GM13976 (cell line): Measurements from ENCODE around the gene FDX2.
"Not testable (repeated sequence)": the region's sequence is repeated elsewhere in the genome, so short reads cannot be mapped to it uniquely, and the experiment has no call there.

Experiments used
- DNase-seq: peaks from one replicate; pipeline ENCODE4 v3.0.0; 2012; ENCODE audit warnings: low spot score
- CTCF ChIP-seq: IDR thresholded peaks from 2 replicates; pipeline ENCODE4 v1.5.1; 2012; ENCODE audit warnings: borderline replicate concordance, mild to moderate bottlenecking; ENCODE audit not compliant: insufficient read depth; ENCODE audit errors: extremely low read depth, missing control alignments, control extremely low read depth
- in situ Hi-C: fragments of 300-500 bp; cut with MboI; formaldehyde crosslinking; loops from one replicate; pipeline ENCODE4 v1.12.0; 2022; ENCODE audit warnings: low sequenced_read_pairs, mixed read lengths, inconsistent platforms; ENCODE audit not compliant: unreplicated experiment

Gene FDX2

GRCh38 chr19:10283301-10284064 lies 32.3 kb downstream of the FDX2 start:
- no peak for DNase-seq
- in situ Hi-C loops, result no loop called here
- no peak for TF ChIP-seq CTCF

GRCh38 chr19:10282043-10282442 lies 33.8 kb downstream of the FDX2 start:
- DNase-seq, in situ Hi-C loops: not testable (repeated sequence)

GRCh38 chr19:10279737-10280442 lies 35.9 kb downstream of the FDX2 start:
- in situ Hi-C loops, result no loop called here
- TF ChIP-seq CTCF, result no peak

GRCh38 chr19:10278935-10279334 lies 36.9 kb downstream of the FDX2 start:
- DNase-seq, result no peak
- TF ChIP-seq CTCF, result no peak
- in situ Hi-C loops, result no loop called here

More at GRCh38 chr19:10279737-10280442, 35.9 kb downstream of the FDX2 start:
- peak; percentile 10 for DNase-seq

GRCh38 chr19:10277795-10278589 lies 37.8 kb downstream of the FDX2 start:
- TF ChIP-seq CTCF, result no peak
- in situ Hi-C loops, result no loop called here
- DNase-seq, result no peak

GRCh38 chr19:10274589-10274988 lies 41.2 kb downstream of the FDX2 start:
- in situ Hi-C loops, result no loop called here
- no peak for TF ChIP-seq CTCF
- DNase-seq, result no peak
